Tibial nerve (tissue), 4 donors: Measurements from ENCODE around the gene BCL7A.

Experiments
- EP300 ChIP-seq, 2 donors: sonication (generic); formaldehyde crosslinking; IDR thresholded peaks; one replicate each; pipeline ENCODE4 v1.6.1; 2017; ENCODE audit warnings: antibody characterized with exemption in 2 of 2, mild to moderate bottlenecking in 1 of 2
- POLR2A ChIP-seq, 2 donors: fragments of 450-650 bp; IDR thresholded peaks; one replicate each; pipeline ENCODE4 v1.6.1; 2017; ENCODE audit warnings: antibody characterized with exemption in 2 of 2, mild to moderate bottlenecking in 2 of 2, moderate library complexity in 2 of 2
- TF ChIP-seq, protein P1 (sequence below), 5 experiments: fragments of 200-600 bp in 3 of 5; fragments of 450-650 bp in 2 of 5; sonication (generic) in 3 of 5; IDR thresholded peaks; one replicate each; pipeline ENCODE4 v1.5.1; 2016 to 2019; ENCODE audit warnings: antibody characterized with exemption in 5 of 5, mild to moderate bottlenecking in 3 of 5, moderate library complexity in 2 of 5

DNA sequence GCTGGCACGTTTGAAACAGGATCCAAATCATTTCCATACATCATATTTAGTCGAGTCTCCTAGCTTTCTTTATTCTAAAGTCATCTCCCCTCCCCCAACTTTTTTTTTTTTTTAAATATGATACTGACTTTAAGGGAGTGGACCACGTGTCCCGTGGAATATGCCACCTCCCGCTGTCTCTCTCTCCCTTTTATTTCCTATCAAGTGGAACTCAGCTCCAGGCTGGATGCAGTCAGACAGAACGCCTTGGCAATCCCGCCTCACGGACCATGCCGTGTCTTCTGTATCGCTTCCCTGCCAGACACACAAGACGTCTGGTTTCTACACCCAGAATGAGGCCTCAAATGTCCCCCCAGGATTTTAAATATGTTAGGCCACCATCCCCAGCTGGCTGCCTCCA lies 21.2 kb downstream of the BCL7A start:
- TF ChIP-seq EP300 (IDR thresholded peaks at IDR 0.05) (no peak), POLR2A (IDR thresholded peaks at IDR 0.05) (no peak)
- TF ChIP-seq, protein P1, sequence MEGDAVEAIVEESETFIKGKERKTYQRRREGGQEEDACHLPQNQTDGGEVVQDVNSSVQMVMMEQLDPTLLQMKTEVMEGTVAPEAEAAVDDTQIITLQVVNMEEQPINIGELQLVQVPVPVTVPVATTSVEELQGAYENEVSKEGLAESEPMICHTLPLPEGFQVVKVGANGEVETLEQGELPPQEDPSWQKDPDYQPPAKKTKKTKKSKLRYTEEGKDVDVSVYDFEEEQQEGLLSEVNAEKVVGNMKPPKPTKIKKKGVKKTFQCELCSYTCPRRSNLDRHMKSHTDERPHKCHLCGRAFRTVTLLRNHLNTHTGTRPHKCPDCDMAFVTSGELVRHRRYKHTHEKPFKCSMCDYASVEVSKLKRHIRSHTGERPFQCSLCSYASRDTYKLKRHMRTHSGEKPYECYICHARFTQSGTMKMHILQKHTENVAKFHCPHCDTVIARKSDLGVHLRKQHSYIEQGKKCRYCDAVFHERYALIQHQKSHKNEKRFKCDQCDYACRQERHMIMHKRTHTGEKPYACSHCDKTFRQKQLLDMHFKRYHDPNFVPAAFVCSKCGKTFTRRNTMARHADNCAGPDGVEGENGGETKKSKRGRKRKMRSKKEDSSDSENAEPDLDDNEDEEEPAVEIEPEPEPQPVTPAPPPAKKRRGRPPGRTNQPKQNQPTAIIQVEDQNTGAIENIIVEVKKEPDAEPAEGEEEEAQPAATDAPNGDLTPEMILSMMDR (IDR thresholded peaks at IDR 0.05): no peak
